CD4-positive, alpha-beta T cell treated with Interleukin-6 for 4 hours (primary cell): ENCODE measurements around the gene OSBP.
"Not testable (repeated sequence)": the region's sequence is repeated elsewhere in the genome, so short reads cannot be mapped to it uniquely, and the experiment has no call there.

ENCODE experiments used
- DNase-seq: peaks from one replicate; pipeline ENCODE4 v3.0.0-alpha.2; 2020; ENCODE audit warnings: mixed read lengths

The OSBP gene, protein sequence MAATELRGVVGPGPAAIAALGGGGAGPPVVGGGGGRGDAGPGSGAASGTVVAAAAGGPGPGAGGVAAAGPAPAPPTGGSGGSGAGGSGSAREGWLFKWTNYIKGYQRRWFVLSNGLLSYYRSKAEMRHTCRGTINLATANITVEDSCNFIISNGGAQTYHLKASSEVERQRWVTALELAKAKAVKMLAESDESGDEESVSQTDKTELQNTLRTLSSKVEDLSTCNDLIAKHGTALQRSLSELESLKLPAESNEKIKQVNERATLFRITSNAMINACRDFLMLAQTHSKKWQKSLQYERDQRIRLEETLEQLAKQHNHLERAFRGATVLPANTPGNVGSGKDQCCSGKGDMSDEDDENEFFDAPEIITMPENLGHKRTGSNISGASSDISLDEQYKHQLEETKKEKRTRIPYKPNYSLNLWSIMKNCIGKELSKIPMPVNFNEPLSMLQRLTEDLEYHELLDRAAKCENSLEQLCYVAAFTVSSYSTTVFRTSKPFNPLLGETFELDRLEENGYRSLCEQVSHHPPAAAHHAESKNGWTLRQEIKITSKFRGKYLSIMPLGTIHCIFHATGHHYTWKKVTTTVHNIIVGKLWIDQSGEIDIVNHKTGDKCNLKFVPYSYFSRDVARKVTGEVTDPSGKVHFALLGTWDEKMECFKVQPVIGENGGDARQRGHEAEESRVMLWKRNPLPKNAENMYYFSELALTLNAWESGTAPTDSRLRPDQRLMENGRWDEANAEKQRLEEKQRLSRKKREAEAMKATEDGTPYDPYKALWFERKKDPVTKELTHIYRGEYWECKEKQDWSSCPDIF

GRCh38 chr11:59615637-59616395 lies at the start of gene OSBP:
Gene OSBP (minus strand): TSS chr11:59615774. CDS start chr11:59615664, 110 bp downstream.
- DNase-seq: peak; percentile 98

DNA sequence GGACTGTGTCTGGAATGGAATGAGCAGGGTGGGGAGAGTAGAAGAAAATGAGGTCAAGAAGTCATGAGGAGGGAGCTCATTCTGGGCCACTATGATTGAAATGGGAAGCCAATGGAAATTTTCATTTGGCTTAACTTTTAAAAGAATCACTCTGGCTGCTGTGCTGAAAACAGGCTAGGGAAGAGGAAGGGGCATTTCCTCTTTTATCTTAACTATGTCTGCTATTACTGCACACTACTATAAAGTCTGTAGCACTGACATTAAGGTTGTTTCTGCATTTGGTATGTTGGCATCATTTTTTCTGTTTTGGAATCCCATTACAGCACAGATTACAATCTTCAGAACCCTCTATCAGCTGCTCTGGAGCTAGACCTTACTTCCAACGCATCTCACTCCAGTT lies 45.0 kb upstream of the OSBP start:
- DNase-seq: no peak

GRCh38 chr11:59659981-59660380 lies 44.4 kb upstream of the OSBP start:
- DNase-seq: no peak

GRCh38 chr11:59658036-59658435 lies 42.5 kb upstream of the OSBP start:
- DNase-seq: no peak

DNA sequence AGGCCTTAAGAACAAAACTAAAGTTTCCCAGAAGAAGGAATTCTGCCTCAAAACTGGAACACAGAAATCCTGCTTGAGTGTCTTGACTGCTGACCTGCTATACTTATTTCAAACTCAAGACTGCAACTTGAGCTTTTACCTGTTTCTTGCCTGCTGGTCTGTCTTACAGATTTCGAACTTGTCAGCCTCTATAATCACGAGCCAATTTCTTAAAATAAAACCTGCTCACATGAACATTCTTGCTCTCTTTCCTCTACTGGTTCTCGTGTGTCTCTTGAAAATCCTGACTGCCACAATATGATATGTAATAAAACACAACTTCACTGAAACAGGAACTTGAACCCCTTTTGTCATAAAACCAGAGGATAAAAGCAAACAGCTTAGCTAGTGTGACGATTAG lies 39.3 kb upstream of the OSBP start:
- no peak for DNase-seq

DNA sequence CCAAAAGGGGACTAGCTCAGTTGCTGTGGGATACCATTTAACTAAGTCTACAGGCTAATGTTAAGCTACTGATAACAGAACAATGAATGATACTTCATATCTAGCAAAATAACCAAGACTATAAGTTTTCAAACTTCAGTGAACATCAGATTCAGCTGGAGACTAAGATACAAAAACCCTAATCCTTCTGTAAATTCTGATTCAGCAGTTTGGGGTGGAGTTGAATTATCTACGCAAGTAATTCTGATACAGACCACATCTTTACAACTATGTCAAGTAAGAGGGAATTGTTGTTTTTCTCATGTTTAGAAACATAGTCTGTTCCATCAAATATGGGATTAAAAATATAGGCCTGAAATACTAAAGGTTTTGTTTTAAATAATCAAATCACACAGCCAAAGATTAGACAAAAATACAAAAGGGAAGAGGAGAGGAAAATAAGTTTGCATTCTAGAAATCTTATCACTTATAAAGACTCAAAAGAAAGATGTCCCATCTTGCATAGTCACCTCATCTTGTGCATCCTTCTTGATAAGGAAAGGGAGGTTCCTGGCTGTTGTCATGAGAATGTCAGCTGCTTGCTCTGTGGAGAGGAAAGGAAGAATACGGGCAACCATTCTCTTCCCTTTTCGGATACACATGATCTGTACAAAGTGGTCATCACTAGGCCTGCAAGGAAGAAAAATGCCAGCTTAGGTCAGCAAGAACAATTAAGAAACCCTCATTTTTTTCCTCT lies 31.8 kb upstream of the OSBP start:
- DNase-seq: no peak

- no peak for DNase-seq
These were observed 29.0 kb upstream of the OSBP start for GRCh38 chr11:59644528-59644927.

GRCh38 chr11:59643390-59643789 lies 27.8 kb upstream of the OSBP start:
- no peak for DNase-seq

- no peak for DNase-seq
These were observed 25.6 kb upstream of the OSBP start for GRCh38 chr11:59641156-59641555.

DNA sequence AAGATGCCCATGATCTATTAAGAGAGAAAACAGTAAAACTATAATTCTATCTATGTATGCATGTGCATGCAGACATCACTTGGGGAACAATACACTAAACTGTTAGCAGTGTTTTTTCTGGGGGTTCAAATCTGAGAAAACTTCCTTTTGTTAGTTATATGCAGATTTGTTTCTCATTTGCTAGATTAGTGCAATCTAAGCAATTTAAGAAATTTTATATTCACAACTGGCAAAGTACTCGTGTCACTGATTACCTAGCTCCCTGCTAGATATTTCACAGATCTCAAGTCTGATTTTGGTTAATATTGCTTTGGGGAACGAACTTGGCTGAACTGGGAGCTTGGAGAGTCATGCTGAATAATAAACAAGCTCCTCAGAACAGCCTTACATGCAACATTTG lies 14.9 kb upstream of the OSBP start:
- DNase-seq: no peak

GRCh38 chr11:59629996-59630395 lies 14.4 kb upstream of the OSBP start:
- DNase-seq: no peak

- DNase-seq: not testable (repeated sequence)
These were observed 11.4 kb upstream of the OSBP start for GRCh38 chr11:59626969-59627368.

- no peak for DNase-seq
These were observed 10.1 kb upstream of the OSBP start for GRCh38 chr11:59625703-59626102.

DNA sequence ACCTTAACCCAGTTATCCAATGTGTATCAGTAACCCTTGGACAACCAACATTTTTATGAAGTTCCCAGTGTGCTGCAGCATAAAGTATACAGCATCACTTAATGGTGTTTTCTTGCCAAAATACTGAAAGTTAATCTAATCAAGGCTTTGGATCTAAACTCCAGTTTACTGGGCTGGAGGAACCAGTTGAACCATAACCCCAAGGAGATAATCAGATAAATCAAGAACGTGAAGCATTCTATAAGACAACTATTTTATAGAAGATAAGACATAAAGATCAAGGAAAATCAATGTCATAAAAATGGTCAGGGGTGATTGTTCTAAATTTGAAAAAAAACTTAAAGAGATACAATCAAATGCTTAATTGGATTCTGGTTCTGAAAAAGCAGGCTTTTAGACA lies 2.3 kb upstream of the OSBP start:
- DNase-seq: no peak

GRCh38 chr11:59616396-59616982 lies 915 bp upstream of the OSBP start:
- DNase-seq: peak; percentile 98

DNA sequence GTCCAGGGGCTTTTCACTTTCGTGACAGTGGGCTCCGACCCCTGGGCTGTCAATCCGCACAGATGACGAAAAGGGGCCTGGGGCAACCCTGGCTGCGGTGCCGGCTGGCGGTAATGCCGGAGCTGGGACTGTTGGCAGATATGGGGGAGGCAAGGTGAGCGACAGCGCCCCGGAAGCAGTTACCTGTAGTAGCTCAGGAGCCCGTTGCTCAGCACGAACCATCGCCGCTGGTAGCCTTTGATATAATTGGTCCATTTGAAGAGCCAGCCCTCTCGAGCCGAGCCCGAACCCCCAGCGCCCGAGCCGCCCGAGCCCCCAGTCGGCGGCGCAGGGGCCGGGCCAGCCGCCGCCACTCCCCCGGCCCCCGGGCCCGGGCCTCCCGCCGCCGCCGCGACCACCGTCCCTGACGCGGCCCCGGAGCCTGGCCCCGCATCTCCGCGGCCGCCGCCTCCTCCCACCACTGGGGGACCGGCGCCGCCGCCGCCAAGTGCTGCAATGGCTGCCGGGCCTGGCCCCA lies 396 bp downstream of the OSBP start:
- peak; percentile 75 for DNase-seq

GRCh38 chr11:59614277-59615119 lies 1.1 kb downstream of the OSBP start:
- no peak for DNase-seq

GRCh38 chr11:59611570-59612565 lies 3.7 kb downstream of the OSBP start:
- DNase-seq: no peak

- DNase-seq: no peak
These were observed 5.3 kb downstream of the OSBP start for GRCh38 chr11:59610289-59610688.
